GM23338 (cell line): ENCODE results near the gene KRT83. TPM values are rescaled to one million over a fixed set of nuclear protein-coding genes. Genes with fewer than 3 reads are reported as not detected.

ENCODE experiments used
- ATAC-seq: fragments of 200-7000 bp; cut with Tn5 transposase; 3 replicates; pipeline ENCODE4 v1.9.1; 2020
- DNase-seq: peaks from one replicate; pipeline ENCODE4 v3.0.0-alpha.2; 2015; ENCODE audit warnings: low spot score
- H2AFZ ChIP-seq: fragments of 200-600 bp; sonication (generic); 2 replicates; pipeline ENCODE4 v1.8.0; 2016; ENCODE audit warnings: antibody characterized with exemption, mild to moderate bottlenecking, moderate library complexity
- H3F3A ChIP-seq: fragments of 200-600 bp; sonication (generic); replicated peaks from 2 replicates; pipeline ENCODE4 v1.8.0; 2017; ENCODE audit warnings: antibody characterized with exemption, mixed run types, low read depth
- H3K27ac ChIP-seq: fragments of 200-600 bp; sonication (generic); 2 replicates; pipeline ENCODE4 v1.6.1; 2016; ENCODE audit warnings: low read depth
- H3K27me3 ChIP-seq: fragments of 200-600 bp; sonication (generic); 2 replicates; pipeline ENCODE4 v1.8.0; 2016; ENCODE audit warnings: mild to moderate bottlenecking, mixed run types, moderate library complexity; ENCODE audit not compliant: insufficient read depth
- H3K36me3 ChIP-seq: fragments of 200-600 bp; sonication (generic); 2 replicates; pipeline ENCODE4 v1.8.0; 2016; ENCODE audit warnings: mild to moderate bottlenecking; ENCODE audit not compliant: insufficient read depth
- H3K4me1 ChIP-seq: fragments of 200-600 bp; sonication (generic); 2 replicates; pipeline ENCODE4 v1.8.0; 2016; ENCODE audit warnings: mild to moderate bottlenecking, moderate library complexity; ENCODE audit not compliant: insufficient read depth
- H3K4me2 ChIP-seq: fragments of 200-600 bp; sonication (generic); 2 replicates; pipeline ENCODE4 v1.7.1; 2017; ENCODE audit warnings: mixed run types
- H3K4me3 ChIP-seq: fragments of 200-600 bp; sonication (generic); 2 replicates; pipeline ENCODE4 v1.6.1; 2016; ENCODE audit warnings: mixed run types
- H3K79me2 ChIP-seq: fragments of 200-600 bp; sonication (generic); replicated peaks from 2 replicates; pipeline ENCODE4 v1.8.0; 2017; ENCODE audit warnings: mild to moderate bottlenecking; ENCODE audit not compliant: insufficient read depth
- H3K9me2 ChIP-seq: fragments of 200-600 bp; sonication (generic); 2 replicates; pipeline ENCODE4 v1.8.0; 2017; ENCODE audit not compliant: insufficient read depth
- H4K20me1 ChIP-seq: fragments of 200-600 bp; sonication (generic); replicated peaks from 2 replicates; pipeline ENCODE4 v1.8.0; 2017; ENCODE audit warnings: mild to moderate bottlenecking; ENCODE audit not compliant: insufficient read depth
- H3K27ac Mint-ChIP-seq: 2 replicates; pipeline ENCODE4 v1.8.0; 2020; ENCODE audit warnings: inconsistent platforms, mild to moderate bottlenecking, moderate library complexity, mixed read lengths
- H3K27me3 Mint-ChIP-seq: 3 replicates; pipeline ENCODE4 v1.8.0; 2022; ENCODE audit warnings: low read depth, mild to moderate bottlenecking, moderate library complexity, mixed read lengths, inconsistent platforms; ENCODE audit not compliant: insufficient read depth, poor library complexity
- H3K36me3 Mint-ChIP-seq: 3 replicates; pipeline ENCODE4 v1.8.0; 2021; ENCODE audit warnings: low read depth, mild to moderate bottlenecking, inconsistent platforms, moderate library complexity, mixed read lengths
- H3K4me1 Mint-ChIP-seq: 3 replicates; pipeline ENCODE4 v1.8.0; 2020; ENCODE audit warnings: mild to moderate bottlenecking, inconsistent platforms, mixed read lengths
- H3K4me3 Mint-ChIP-seq: 3 replicates; pipeline ENCODE4 v1.8.0; 2021; ENCODE audit warnings: moderate library complexity, mild to moderate bottlenecking, inconsistent platforms, mixed read lengths
- H3K9me3 Mint-ChIP-seq: 3 replicates; pipeline ENCODE4 v1.8.0; 2020; ENCODE audit warnings: moderate library complexity, mild to moderate bottlenecking, inconsistent platforms, mixed read lengths
- CREB1 ChIP-seq: fragments of 250-450 bp; sonication (Bioruptor Pico); IDR thresholded peaks from 2 replicates; pipeline ENCODE4 v1.5.0; 2020; ENCODE audit warnings: low read depth, mild to moderate bottlenecking, moderate library complexity
- CTCF ChIP-seq, 2 experiments: fragments of 200-600 bp in 1 of 2; sonication (generic) in 1 of 2; conservative IDR thresholded peaks; 2 replicates each; pipeline versions ENCODE4 v1.5.1 to v1.6.1; 2016 to 2017; ENCODE audit warnings: antibody characterized with exemption in 2 of 2, low read depth in 2 of 2, mild to moderate bottlenecking in 2 of 2, moderate library complexity in 1 of 2
- EZH2 ChIP-seq: fragments of 200-600 bp; sonication (generic); IDR thresholded peaks from one replicate; pipeline ENCODE4 v1.8.0; 2017; ENCODE audit warnings: antibody characterized with exemption, mild to moderate bottlenecking, low read depth; ENCODE audit not compliant: unreplicated experiment
- JUNB ChIP-seq: IDR thresholded peaks from one replicate; pipeline ENCODE4 v1.6.1; 2016; ENCODE audit warnings: antibody characterized with exemption; ENCODE audit not compliant: unreplicated experiment
- NANOG ChIP-seq: IDR thresholded peaks from 2 replicates; pipeline ENCODE4 v1.6.1; 2016; ENCODE audit warnings: antibody characterized with exemption, borderline replicate concordance
- POLR2AphosphoS5 ChIP-seq: IDR thresholded peaks from 2 replicates; pipeline ENCODE4 v1.6.1; 2016; ENCODE audit warnings: antibody characterized with exemption, low read depth
- STAT1 ChIP-seq: IDR thresholded peaks from one replicate; pipeline ENCODE4 v1.6.1; 2016; ENCODE audit warnings: antibody characterized with exemption; ENCODE audit not compliant: unreplicated experiment
- ZNF114 ChIP-seq: fragments of 250-450 bp; sonication (Bioruptor Pico); IDR thresholded peaks from 2 replicates; pipeline ENCODE4 v1.5.0; 2020; ENCODE audit warnings: mild to moderate bottlenecking, moderate library complexity
- ZNF462 ChIP-seq: fragments of 250-450 bp; sonication (Bioruptor Pico); IDR thresholded peaks from 2 replicates; pipeline ENCODE4 v1.5.0; 2020; ENCODE audit warnings: mild to moderate bottlenecking, moderate library complexity
- polyA plus RNA-seq: library from polyadenylated mRNA; unstranded; fragments of >200 nt; fragmentation: Nextera tagmentation; extraction: Ambion mirVana; gene quantifications from 2 replicates; pipeline ENCODE4 v1.2.1, GENCODE V29; 2016
- total RNA-seq: library from RNA; depleted of rRNA; stranded (reverse); fragments of >200 nt; shearing (Covaris generic); gene quantifications from 2 replicates; pipeline ENCODE4 v1.2.3, GENCODE V29; 2014

The KRT83 gene
- total and polyA plus RNA-seq, 2 experiments from 2014 or later: not detected

DNA sequence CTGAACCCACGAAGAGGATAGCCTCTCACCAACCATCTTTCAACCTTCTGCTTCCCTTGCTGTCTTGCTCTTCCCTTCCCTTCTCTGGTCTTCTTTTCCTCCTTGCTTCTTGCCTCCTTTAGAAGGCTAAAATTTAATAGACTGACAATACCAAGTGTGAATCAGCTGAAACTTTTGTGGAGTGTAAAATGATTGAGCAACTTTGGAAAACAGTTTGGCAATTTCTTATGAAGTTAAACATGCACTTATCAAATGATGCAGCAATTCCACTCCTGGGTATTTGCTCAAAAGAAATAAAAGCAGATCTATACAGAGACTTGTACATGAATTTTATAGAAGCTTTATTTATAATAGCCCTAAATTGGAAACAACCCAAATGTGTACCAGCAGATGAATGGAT lies 50.0 kb downstream of the KRT83 start:
- H3K79me2 ChIP-seq: no peaks in the 10 kb centered on the region
- H3K4me1 ChIP-seq: no peaks in the 10 kb centered on the region
- Mint-ChIP-seq H3K36me3 (no peaks in the 10 kb centered on the region), H3K9me3 (no peaks in the 10 kb centered on the region), H3K27ac (no peak overlapping the region), H3K4me1 (no peaks in the 10 kb centered on the region), H3K27me3 (peaks cover 2% of the 10 kb centered on the region), H3K4me3 (no peak overlapping the region)
- no peak for TF ChIP-seq STAT1
- TF ChIP-seq POLR2AphosphoS5: no peak
- no peak for TF ChIP-seq EZH2
- TF ChIP-seq CREB1: no peak
- TF ChIP-seq NANOG: no peak
- TF ChIP-seq ZNF462: no peak
- TF ChIP-seq ZNF114 (CRISPR knock-in tag): no peak
- TF ChIP-seq JUNB: no peak
- TF ChIP-seq CTCF (conservative IDR thresholded peaks at IDR 0.05; ENCODE audit: low read depth in 2 of 2): no peak
- no peaks in the 10 kb centered on the region for H4K20me1 ChIP-seq
- no peak for DNase-seq
- no peaks in the 10 kb centered on the region for H3K36me3 ChIP-seq
- peaks cover 9% of the 10 kb centered on the region; the same call in 1 of the 2 replicates for H3K9me2 ChIP-seq
- H3K27me3 ChIP-seq: no peaks in the 10 kb centered on the region
- H3F3A ChIP-seq: no peaks in the 10 kb centered on the region
- H3K4me3 ChIP-seq: no peak overlapping the region
- no peak overlapping the region for H3K4me2 ChIP-seq
- no peak for ATAC-seq
- H3K27ac ChIP-seq: no peak overlapping the region
- H2AFZ ChIP-seq: no peak overlapping the region
